Mesenteric fat pad (tissue), 1 donor: ENCODE results near the gene RAB34. TPM values are rescaled to one million over a fixed set of nuclear protein-coding genes. Genes with fewer than 3 reads are reported as not detected.
"Not testable (repeated sequence)": the region's sequence is repeated elsewhere in the genome, so short reads cannot be mapped to it uniquely, and the experiment has no call there.

Source experiments
- DNase-seq: peaks from one replicate; pipeline ENCODE4 v3.0.0-alpha.2; 2020; ENCODE audit warnings: low spot score
- total RNA-seq: library from RNA; stranded (reverse); fragmentation: NEBNext Ultra II Directional; extraction: Animal tissue kit (Norgen Biotek cat#: 25700); gene quantifications from one replicate; pipeline ENCODE4 v1.2.1, GENCODE V29; 2021
- donor health status: DM: yes; HTN: yes; CAD: no.

RAB34 gene
- total RNA-seq, 1 donor from 2014 or later: 43.3 TPM

DNA sequence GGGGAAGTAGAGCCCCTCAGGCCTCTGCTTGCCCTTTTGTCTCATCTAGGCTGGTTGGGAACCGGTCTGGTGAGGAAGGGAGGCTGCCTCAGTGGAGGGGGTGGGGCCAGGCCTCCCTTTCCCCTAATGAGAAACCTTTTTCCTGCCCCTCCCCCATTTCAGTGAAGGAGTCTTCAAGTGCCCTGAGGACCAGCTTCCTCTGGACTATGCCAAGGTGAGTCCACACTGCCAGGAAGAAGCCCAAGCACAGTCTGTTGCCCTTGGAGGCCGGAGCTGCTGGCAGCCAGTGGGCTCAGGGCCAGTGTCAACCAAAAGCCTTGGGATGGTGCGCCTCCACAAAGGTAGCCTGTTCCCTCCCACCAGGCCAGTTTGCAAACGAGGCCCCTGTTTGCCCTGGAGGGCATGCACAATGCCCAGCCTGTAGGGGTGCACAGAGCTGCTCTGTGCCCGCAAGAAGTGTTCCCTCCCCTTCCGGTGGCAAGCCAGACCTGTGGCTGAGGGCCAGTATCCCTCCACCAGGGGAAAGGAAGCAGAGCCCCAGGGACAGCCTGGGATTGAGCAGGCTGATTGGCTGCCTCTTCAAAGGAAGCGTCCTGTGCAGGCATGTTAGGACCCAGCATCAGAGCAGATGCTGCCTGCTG lies 29.5 kb upstream of the RAB34 start:
- DNase-seq: no peak

DNA sequence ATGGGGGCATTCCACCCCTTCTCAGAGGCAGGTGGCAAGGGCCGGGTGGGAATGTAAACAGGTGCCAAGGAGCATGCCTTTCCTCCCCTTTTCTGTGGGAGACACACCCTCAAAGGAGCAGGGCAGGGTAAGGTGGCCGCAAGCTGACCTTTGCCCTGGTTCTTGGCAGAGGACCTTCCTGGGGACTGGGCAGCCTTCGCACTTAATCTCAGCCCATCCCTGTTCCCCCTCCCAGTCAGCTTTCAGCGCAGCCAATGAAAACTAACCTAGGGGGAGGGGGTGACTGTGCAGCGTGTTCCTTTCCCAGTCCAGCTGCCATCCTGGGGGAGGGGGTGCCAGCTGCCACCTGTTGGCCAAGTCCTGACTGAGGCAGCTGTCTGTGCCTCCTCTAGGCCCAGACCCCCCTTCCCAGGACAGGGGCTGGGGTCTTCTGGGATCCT lies 29.0 kb upstream of the RAB34 start:
- no peak for DNase-seq

- DNase-seq: no peak
These were observed 28.2 kb upstream of the RAB34 start for GRCh38 chr17:28745786-28746411.

GRCh38 chr17:28744972-28745785 lies 27.5 kb upstream of the RAB34 start:
- DNase-seq: no peak

DNA sequence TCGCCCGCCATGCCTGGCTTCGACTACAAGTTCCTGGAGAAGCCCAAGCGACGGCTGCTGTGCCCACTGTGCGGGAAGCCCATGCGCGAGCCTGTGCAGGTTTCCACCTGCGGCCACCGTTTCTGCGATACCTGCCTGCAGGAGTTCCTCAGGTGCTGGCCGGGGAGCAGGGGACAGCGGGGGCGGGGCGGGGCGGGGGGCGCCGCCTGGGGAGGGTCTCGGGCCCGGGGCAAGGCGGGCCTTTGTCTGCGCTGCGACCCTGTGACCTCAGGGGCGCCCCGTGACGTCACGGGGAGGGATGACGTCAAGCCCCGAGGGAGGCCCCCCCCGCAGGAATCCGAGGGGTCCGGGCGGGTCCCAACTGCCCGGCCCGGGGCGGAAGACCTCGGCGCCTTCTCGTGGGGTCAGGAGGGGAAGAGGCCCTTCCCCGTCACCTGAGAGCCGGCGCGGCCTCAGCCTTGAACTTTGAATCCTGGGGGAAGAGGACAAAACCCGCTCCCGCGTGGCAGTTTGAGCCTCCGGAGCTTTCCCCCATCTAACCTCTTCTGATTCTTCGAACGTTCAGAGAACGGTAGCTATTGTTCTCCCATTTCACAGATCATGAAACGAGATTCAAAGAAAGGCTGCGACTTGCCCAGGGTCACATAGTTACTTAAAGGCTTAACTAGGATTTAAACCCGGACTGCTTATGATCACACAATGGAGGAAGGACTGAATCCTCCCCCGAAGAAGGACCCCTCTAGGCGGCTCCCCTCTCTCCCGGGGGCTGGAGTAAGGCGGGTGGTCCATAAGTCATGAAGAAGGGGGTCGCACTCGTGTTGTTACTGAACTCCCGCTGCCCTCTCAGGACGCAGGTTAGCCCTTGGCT lies 26.7 kb upstream of the RAB34 start:
- DNase-seq: no peak

GRCh38 chr17:28743243-28744103 lies 25.8 kb upstream of the RAB34 start, which contains the start of gene TRAF4:
TRAF4 (plus strand) TSS chr17:28744011; CDS start chr17:28744113, 102 bp downstream.
- DNase-seq: no peak

DNA sequence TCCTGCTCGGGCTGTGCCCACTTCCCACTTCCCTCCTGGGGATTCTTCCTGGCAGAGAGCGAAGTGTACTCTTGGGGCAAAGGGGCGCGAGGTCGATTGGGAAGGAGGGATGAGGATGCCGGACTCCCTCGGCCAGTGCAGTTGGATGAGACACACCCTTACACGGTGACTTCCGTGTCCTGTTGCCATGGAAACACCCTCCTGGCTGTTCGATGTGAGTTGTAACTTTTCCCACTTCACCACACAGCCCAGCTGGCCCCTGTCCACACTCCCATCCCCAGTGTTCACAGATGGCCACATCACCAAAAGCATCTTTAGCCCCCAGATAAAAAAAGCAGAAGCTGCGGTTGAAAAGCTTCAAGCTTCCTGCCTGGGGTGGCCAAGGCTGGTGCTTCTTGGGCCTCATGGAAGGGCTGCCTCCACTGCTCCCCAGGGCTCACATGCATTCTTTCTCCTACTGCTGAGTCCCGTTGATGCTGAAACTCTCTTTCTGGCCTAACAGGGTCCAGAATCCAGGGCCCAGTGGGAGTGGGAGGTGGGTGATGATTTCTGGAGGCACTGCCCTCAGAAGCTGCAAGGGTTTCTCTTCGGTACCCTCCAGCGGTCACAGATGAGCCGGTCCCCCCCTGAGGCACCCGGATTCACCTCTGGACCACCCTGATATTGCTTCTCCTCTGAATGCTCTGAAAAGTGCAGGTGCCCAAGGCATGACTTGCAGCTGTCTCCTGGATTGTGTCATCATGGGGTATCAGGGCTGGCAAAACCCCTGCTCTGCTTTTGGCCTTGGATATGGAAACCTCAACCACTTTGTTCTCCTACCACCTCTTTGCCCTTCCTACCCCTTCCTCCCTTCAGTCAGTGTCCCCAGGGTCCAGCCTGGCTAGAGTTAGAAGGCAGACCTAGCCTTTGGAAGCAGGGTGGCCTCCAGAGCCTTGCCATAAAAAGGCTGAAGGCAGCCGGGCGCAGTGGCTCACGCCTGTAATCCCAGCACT lies 24.0 kb upstream of the RAB34 start:
- no peak for DNase-seq

DNA sequence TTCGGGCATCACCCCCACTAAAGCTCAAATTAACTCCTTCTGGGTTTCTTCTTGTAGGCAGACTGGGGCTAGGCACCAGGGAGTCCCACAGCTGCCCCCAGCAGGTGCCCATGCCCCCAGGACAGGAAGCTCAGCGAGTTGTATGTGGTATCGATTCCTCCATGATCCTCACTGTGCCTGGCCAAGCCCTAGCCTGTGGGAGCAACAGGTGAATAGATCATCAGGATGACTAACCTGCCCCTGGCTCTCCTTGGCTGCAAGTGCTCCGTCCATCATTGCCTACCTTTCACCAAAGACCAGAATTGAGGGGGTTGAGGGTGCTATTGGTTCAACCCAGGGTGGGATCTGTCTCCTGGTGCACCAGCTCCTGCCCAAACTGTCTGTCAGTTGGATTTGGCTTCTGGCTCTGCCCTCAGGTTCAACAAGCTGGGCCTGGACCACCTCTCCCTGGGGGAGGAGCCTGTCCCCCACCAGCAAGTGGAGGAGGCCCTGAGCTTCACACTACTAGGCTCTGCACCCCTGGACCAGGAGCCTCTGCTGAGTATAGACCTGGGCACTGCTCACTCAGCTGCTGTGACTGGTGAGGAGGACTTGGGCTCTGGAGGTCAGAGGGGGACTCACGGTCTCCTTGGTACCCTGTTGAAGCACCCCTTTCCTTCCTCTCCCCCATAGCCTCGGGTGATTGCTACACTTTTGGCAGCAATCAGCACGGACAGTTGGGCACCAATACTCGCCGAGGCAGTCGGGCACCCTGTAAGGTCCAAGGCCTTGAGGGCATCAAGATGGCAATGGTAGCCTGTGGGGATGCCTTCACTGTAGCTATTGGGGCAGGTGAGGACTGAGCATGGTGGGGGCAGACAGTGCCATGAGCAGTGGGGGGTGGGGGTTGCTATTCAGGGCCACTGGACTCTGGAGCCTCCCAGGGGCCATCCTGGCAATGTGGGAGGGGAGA lies 23.0 kb upstream of the RAB34 start:
- DNase-seq: no peak

DNA sequence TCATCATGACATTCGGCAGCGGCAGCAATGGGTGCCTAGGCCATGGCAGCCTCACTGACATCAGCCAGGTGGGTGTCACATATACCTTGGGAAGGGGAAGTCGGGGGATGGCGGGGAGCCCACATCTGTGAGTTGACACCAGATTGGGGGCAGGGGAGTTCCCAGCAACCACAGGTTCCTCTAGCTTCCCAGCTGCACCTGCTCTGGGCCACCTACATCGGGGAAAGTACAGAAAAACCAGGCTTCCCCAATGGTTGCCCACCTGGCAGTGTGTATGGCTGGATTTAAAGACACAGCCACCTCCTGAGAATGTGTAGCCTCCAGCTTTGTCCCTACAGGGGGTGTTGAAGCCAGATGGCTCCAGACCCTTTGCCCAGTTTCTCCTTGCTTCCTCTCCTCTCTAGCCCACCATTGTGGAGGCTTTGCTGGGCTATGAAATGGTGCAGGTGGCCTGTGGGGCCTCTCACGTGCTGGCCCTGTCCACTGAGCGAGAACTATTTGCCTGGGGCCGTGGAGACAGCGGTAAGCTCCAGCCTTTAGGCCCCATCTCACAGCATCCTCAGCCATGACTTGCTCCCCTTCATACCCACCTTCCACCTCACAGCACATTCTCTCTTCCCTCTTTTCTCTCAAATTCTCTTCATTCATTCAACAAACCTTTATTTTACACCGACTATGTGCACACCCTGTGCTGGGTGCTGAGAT lies 21.2 kb upstream of the RAB34 start:
- DNase-seq: no peak

DNA sequence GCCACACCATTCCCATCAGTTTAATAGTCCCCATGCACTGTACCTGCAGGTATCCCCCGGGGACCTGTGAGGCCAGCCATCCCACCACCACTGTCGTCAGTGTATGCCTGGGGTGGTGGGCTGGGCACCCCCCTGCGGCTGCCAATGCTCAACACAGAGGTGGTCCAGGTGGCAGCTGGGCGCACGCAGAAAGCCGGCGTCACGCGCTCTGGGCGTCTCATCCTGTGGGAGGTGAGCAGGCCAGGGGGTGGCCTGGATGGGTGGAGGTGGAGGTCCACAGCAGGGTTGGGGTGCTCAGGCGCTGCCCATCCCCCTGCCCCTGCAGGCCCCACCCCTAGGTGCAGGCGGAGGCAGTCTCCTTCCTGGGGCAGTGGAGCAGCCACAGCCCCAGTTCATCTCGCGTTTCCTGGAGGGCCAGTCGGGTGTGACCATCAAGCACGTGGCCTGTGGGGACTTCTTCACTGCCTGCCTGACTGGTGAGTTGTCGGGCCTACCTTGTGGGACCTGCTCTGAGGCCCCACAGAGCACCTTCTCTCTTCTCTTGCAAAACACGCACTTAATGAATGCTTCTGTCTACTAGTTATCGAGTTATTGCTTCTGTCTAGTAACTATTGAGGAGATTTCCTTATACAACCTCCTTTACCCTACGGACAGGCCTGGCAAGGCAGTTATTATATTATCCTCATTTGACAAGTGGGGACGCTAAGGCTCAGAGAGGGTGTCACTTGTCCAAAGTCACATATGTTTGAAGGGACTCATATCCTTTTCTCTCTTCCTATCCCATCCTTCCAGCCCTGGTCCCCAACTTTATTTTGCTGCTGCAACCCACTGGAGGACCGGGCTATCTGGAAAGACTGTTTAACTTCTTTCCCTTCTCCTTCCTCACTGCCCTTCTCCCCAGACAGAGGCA lies 20.4 kb upstream of the RAB34 start:
- no peak for DNase-seq

DNA sequence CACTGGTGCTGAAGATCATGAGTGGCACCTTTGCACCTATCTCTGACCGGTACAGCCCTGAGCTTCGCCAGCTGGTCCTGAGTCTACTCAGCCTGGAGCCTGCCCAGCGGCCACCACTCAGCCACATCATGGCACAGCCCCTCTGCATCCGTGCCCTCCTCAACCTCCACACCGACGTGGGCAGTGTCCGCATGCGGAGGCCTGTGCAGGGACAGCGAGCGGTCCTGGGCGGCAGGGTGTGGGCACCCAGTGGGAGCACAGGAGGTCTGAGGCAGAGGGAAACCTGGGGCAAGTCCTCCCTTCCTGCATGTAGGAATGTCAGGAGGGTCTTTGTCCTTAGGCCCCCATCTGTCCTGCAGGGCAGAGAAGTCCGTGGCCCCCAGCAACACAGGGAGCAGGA lies 19.6 kb upstream of the RAB34 start:
- no peak for DNase-seq

GRCh38 chr17:28735913-28736769 lies 18.5 kb upstream of the RAB34 start:
- DNase-seq: not testable (repeated sequence)

- no peak for DNase-seq
These were observed 17.6 kb upstream of the RAB34 start for GRCh38 chr17:28735242-28735722.

- DNase-seq: no peak
These were observed 17.1 kb upstream of the RAB34 start for GRCh38 chr17:28734712-28735241.

GRCh38 chr17:28733346-28733745 lies 15.7 kb upstream of the RAB34 start:
- DNase-seq: no peak
